ENCODE results near the gene ARL11.
A peak's percentile ranks its signal among the peaks of the same experiment; 100 is the strongest.

The ARL11 gene

DNA sequence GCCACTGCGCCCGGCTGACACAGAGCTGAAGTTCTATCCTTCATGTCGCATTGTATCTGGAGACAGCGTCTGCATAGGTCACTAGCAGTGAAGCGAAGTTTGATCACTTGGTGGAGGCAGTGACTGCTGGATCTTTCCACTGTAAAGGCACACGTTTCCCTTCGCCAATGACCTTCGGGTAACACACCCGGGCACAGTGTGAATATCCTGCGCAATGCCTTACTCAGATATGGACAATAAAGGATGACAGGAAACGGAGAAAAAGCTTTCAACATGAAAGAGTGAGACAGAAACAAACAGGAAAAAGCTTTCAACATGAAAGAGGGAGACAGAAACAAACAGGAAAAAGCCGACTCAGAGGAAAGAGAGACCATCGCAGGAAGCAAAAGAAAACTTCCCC lies 17.1 kb downstream of the ARL11 start:
- no peaks in the 10 kb centered on the region for H3K9me3 ChIP-seq (ENCODE audit: severe bottlenecking)
- H3K4me3 ChIP-seq (ENCODE audit: severe bottlenecking), result no peak overlapping the region
- no peaks in the 10 kb centered on the region for H3K36me3 ChIP-seq (ENCODE audit: low read depth)
- no peak for ATAC-seq (ENCODE audit: low read depth)
- DNase-seq (ENCODE audit: low spot score), result no peak
- TF ChIP-seq, protein P1, sequence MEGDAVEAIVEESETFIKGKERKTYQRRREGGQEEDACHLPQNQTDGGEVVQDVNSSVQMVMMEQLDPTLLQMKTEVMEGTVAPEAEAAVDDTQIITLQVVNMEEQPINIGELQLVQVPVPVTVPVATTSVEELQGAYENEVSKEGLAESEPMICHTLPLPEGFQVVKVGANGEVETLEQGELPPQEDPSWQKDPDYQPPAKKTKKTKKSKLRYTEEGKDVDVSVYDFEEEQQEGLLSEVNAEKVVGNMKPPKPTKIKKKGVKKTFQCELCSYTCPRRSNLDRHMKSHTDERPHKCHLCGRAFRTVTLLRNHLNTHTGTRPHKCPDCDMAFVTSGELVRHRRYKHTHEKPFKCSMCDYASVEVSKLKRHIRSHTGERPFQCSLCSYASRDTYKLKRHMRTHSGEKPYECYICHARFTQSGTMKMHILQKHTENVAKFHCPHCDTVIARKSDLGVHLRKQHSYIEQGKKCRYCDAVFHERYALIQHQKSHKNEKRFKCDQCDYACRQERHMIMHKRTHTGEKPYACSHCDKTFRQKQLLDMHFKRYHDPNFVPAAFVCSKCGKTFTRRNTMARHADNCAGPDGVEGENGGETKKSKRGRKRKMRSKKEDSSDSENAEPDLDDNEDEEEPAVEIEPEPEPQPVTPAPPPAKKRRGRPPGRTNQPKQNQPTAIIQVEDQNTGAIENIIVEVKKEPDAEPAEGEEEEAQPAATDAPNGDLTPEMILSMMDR (IDR thresholded peaks at IDR 0.05; ENCODE audit: poor library complexity, severe bottlenecking), result no peak
- no peaks in the 10 kb centered on the region for H3K27me3 ChIP-seq (ENCODE audit: insufficient read depth, poor library complexity, severe bottlenecking)
- peaks cover 5% of the 10 kb centered on the region for H3K4me1 ChIP-seq (ENCODE audit: insufficient read depth, poor library complexity, severe bottlenecking)
- H3K27ac ChIP-seq (ENCODE audit: poor library complexity, severe bottlenecking), result no peak overlapping the region

DNA sequence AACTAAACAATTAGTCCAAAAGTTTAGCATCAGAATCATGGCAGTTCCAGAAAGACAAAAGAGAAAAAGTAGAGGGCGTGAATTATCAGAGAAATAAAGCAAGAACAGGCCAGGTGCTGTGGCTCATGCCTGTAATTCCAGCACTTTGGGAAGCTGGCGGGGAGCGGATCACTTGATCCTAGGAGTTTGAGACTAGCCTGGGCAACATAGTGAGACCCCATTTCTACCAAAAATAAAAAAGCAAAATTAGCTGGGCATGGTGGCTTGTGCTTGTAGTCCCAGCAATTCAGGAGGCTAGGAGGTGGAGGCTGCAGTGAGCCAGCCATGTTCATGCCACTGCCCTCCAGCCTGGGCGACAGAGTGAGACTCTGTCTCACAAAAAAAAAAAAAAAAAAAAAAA lies 18.4 kb downstream of the ARL11 start:
- Histone ChIP-seq H3K27ac (ENCODE audit: poor library complexity, severe bottlenecking) (no peak overlapping the region), H3K9me3 (ENCODE audit: severe bottlenecking) (no peaks in the 10 kb centered on the region), H3K4me1 (ENCODE audit: insufficient read depth, poor library complexity, severe bottlenecking) (peaks cover 5% of the 10 kb centered on the region), H3K36me3 (ENCODE audit: low read depth) (no peaks in the 10 kb centered on the region), H3K4me3 (ENCODE audit: severe bottlenecking) (no peak overlapping the region), H3K27me3 (ENCODE audit: insufficient read depth, poor library complexity, severe bottlenecking) (no peaks in the 10 kb centered on the region)
- no peak for DNase-seq (ENCODE audit: low spot score)
- TF ChIP-seq, protein P1 (IDR thresholded peaks at IDR 0.05; ENCODE audit: poor library complexity, severe bottlenecking), result no peak
- no peak for ATAC-seq (ENCODE audit: low read depth)

DNA sequence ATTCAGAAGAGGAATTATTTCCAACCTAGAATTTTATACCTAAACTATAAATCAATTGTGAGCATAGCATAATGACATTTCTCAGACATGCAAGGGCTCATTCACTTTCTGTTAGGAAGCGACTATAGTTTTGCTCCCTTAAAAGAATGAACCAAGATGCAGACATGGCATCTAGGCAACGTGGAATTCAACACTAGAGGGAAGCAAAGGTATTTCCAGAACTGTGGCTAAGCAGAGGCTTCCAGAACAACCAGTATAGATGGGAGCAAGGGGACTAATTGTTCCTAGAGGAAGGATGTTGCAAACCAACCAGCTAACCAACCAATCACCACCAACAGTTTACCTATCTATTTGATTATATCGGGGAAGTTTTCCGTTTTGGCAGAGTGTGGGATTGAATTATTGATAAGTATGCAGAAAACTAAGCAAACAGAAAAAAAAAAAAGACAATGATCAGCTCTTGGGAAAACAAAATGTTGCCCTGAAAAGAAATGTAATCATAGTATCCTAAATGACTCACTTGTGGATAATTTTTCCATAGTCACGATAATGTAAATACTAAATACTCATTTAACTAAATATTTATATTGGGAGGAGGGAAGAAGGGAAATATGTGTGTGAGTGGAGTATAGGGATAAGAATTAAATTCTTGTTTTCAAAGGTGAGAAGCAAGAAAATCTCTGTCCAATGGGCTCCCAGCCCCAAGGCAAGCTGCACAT lies 21.1 kb downstream of the ARL11 start:
- no peaks in the 10 kb centered on the region for H3K9me3 ChIP-seq (ENCODE audit: severe bottlenecking)
- H3K4me1 ChIP-seq (ENCODE audit: insufficient read depth, poor library complexity, severe bottlenecking), result no peaks in the 10 kb centered on the region
- no peak overlapping the region for H3K4me3 ChIP-seq (ENCODE audit: severe bottlenecking)
- ATAC-seq (ENCODE audit: low read depth) (peak; percentile 75), DNase-seq (ENCODE audit: low spot score) (no peak)
- no peaks in the 10 kb centered on the region for H3K36me3 ChIP-seq (ENCODE audit: low read depth)
- H3K27me3 ChIP-seq (ENCODE audit: insufficient read depth, poor library complexity, severe bottlenecking), result no peaks in the 10 kb centered on the region
- TF ChIP-seq, protein P1 (IDR thresholded peaks at IDR 0.05; ENCODE audit: poor library complexity, severe bottlenecking), result peak; percentile 57
- no peak overlapping the region for H3K27ac ChIP-seq (ENCODE audit: poor library complexity, severe bottlenecking)

DNA sequence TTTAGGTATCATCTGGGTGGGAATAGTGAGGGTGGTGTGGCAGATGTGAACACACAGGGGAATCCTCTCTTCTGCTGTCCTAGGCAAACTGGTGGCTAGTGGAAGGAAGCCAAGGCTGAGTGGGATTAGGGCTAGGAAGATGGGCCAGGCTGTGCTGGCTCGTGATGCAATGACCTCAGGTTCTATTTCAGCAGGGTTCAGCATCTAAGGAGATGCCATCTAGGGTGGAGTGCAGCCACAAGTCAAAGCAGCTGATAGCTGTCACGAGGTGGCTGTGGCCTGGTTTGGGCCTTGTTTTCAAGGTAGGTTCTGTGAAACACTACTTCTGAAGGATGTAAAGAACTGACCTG lies 21.6 kb downstream of the ARL11 start:
- ATAC-seq (ENCODE audit: low read depth) (no peak), DNase-seq (ENCODE audit: low spot score) (no peak)
- H3K27ac ChIP-seq (ENCODE audit: poor library complexity, severe bottlenecking), result no peak overlapping the region
- H3K4me1 ChIP-seq (ENCODE audit: insufficient read depth, poor library complexity, severe bottlenecking), result no peaks in the 10 kb centered on the region
- H3K27me3 ChIP-seq (ENCODE audit: insufficient read depth, poor library complexity, severe bottlenecking), result no peaks in the 10 kb centered on the region
- no peaks in the 10 kb centered on the region for H3K36me3 ChIP-seq (ENCODE audit: low read depth)
- no peaks in the 10 kb centered on the region for H3K9me3 ChIP-seq (ENCODE audit: severe bottlenecking)
- no peak overlapping the region for H3K4me3 ChIP-seq (ENCODE audit: severe bottlenecking)
- TF ChIP-seq, protein P1 (IDR thresholded peaks at IDR 0.05; ENCODE audit: poor library complexity, severe bottlenecking), result no peak

DNA sequence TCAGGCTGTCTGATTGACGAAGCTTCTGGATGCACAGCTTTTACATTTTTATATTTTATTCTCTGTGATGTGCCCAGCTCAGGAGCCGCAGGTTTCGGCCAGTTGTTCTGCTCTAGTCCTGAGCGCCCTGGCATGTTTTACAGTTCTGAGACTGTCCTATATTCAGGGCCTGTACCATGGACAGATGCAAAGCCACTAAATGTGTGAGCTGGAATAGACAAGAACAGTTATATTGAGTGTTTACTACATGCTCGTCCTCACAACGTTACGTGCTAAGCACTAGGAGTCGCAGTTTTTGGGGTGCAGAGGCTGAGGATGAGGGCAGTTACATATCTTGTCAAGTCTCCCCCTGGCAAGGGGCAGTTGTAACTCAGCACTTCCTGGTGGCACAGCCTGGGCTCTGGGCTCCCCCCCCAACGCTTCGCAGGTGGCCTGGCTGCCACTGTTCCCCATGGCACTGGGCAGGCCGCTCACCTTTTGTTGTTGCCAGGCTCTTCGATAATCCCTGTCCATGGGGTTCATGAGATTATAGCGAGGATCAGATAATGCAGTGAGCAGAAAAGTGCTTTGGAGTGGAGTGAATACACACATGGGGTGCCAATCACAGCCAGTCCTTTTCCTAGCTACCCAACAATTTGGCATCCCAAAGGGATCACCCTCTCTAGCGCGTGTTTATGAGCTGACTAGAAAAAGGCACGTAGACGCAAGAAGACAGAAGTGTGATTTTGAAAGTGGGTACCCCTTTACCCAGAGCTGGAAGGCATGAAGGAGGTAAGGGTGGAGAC lies 23.5 kb downstream of the ARL11 start:
- Histone ChIP-seq H3K4me1 (ENCODE audit: insufficient read depth, poor library complexity, severe bottlenecking) (no peaks in the 10 kb centered on the region), H3K36me3 (ENCODE audit: low read depth) (no peaks in the 10 kb centered on the region), H3K27me3 (ENCODE audit: insufficient read depth, poor library complexity, severe bottlenecking) (no peaks in the 10 kb centered on the region), H3K27ac (ENCODE audit: poor library complexity, severe bottlenecking) (no peak overlapping the region), H3K4me3 (ENCODE audit: severe bottlenecking) (no peak overlapping the region), H3K9me3 (ENCODE audit: severe bottlenecking) (no peaks in the 10 kb centered on the region)
- TF ChIP-seq, protein P1 (IDR thresholded peaks at IDR 0.05; ENCODE audit: poor library complexity, severe bottlenecking), result no peak
- ATAC-seq (ENCODE audit: low read depth) (no peak), DNase-seq (ENCODE audit: low spot score) (no peak)
